DMS53 (cell line): ENCODE measurements around the gene TIMP2.

Experiments used
- DNase-seq: peaks from one replicate; lab custom pipeline; 2025; lab: John Stamatoyannopoulos, UW

TIMP2 gene

DNA sequence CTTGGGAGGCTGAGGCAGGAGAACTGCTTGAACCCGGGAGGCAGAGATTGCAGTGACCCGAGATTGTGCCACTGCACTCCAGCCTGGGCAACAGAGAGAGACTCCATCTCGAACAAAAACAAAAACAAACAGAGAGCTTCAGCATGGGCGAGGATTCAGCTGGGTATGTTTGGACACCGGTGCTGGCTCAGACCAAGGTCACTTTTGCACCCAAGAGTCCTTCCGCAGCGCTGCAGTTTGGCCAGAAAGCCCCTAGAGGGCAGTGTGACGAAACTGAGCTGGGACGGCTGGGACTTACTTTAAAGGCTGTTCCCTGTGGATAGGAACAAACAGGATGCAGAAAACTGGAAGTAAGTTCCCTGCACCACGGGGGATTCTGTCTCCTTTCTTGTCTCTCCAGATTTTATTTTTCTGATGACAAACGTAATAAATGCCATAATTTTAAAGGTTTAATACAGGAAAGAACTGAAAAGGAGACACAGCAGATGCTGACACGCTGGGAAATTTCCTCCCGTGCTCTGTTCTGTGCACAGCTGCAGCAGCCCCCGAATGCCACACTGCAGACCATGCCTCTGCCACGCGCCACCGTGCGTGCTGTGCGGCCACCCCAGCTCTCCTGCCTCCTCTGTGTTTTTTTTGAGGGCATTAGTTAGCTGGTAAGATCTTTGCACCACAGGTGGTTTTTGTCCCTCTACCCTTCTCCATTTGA is 59.4 kb downstream of the TIMP2 start:
- peak; percentile 88 for DNase-seq

DNA sequence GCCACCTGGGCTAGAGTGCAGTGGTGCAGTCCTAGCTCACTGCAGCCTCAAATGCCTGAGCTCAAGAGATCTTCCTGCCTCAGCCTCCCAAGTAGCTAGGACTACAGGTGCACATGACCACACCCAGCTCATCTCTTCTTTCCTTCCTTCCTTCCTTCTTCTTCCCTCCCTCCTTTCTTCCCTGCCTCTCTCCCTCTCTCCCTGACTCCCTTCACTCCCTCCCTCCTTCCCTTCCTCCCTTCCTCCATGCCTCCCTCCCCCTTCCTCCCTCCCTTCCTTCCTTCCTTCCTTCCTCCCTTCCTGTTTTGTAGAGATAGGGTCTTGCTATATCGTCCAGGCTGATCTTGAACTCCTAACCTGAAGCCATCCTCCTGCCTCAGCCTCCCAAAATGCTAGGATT is 61.1 kb downstream of the TIMP2 start:
- no peak for DNase-seq

DNA sequence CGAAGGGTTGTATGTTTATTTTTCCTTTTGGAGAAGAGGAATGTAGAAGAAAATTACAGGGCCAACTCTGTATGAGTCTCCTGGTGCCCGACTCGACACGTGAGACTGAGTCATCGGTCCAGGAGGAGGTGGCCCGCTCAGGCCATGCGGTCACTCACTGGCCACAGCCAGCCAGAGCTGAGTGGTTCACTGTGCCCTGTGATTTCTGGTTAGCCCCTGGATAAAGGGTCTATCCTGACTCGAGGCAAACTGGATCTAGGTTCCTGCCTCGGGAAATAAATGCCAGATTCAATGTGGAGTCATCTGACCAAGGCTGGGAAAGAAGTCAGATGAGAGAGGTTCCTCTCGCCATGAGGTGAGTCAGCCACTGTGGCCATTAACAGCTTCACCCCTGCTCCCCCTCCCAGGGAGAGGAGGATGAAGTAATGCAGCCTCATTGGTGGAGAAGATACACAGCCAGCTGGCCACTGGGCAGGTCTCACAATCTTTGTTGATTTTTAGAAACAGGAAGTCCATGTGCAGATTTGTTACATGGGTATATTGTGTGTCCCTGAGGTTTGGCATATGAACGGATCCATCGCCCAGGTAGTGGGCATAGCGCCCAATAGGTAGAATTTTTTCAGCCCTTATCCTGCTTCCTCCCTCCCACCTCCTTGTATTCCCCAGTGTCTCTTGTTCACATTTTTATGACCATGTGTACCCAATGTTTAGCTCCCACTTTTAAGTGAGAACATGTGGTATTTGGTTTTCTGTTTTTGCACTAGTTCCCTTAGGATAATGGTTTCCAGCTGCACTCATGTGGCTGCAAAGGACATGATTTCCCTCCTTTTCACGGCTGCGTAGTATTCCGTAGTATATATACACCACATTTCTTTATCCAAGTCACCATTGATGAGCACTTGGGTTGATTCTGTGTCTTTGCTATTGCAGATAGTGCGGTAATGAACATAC is 62.8 kb downstream of the TIMP2 start:
- DNase-seq = peak; percentile 84

DNA sequence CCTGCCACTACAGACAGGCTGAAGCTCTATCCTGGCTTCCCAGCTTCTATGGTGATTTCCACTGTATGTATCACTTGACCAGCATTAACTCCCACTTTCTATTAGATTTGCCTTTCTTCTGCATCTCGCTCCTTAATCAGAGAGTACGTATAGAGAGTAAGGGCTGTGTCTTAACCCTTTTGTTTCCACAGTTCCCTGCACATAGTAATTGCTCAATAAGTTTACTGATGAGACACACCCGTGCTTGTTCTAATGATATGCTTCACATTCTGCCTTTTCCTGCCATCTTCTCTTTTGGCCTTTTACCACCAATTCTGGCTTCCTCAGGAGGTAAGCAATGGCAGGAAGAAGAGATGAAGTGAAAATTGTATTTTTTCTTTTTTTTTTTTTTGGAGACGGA is 64.0 kb downstream of the TIMP2 start:
- DNase-seq = no peak

DNA sequence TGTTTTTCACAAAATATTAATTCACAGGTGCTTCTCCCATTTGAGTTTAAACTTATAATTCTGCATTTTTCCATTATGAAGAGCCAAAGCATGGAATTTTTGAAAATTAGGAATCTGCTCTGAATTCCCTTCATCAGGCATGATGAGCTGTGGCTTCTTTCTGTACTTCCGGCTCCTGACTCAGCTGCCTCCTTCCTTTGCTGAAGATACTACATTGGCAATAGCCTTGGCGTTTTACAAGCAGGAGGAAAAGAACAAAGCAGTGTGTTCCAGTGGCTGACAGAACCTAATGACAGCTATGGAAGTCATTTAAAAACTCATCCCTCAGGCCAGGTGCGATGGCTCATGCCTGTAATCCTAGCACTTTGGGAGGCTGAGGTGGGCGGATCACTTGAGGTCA is 66.1 kb downstream of the TIMP2 start:
- no peak for DNase-seq

DNA sequence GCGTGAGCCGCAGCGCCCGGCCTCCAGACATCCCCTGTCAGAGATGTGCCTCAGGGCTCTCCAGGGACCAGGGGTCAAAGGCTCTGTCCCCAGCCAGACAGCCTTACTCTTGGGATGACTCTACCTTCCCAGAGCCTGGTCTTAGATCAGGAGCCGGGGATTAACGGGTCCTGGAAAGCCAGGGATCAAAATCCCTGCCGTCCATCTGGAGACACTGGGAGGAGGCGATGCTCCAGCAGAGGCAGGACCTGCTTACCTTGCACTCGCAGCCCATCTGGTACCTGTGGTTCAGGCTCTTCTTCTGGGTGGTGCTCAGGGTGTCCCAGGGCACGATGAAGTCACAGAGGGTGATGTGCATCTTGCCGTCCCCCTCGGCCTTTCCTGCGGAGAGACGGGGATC is 67.9 kb downstream of the TIMP2 start:
- no peak for DNase-seq

DNA sequence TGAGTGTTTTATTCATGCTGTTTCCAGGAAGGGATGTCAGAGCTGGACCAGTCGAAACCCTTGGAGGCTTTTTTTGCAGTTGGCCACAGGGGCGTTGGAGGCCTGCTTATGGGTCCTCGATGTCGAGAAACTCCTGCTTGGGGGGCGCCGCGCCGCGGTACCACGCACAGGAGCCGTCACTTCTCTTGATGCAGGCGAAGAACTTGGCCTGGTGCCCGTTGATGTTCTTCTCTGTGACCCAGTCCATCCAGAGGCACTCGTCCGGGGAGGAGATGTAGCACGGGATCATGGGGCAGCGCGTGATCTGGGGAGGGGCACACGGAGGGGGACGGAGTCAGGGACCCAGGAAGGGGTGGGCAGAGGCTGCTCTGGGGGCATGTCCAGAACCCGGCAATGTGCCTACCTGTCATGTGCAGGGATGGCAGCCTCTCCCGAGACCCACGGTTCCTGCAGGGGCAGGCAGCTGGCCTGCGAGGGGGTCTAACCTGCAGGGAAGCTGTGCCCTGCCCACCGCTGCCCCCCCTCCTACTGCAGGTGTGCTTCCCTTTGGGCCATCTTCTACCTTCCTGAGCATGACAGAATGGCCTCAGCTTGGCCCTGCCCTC is 69.5 kb downstream of the TIMP2 start:
- no peak for DNase-seq

DNA sequence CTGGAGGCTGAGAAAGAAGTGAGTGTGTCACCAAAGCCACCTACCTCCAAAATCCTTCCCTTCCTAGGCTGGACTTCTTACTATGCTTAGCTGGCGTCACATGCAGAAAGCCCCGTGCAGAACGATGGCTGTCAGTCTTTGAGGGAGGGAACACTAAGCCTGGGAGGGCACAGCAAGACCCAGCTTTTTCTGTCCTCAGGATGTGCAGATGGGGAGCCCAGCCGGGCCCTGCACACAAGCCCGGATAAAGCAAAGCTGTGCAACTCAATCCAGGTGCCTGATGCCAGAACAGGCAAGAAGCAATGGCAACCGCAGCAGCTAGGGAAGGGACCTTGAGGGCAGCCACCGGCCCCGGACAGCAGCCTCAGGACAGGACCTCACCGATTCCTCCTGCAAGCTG is 70.7 kb downstream of the TIMP2 start:
- DNase-seq = no peak

DNA sequence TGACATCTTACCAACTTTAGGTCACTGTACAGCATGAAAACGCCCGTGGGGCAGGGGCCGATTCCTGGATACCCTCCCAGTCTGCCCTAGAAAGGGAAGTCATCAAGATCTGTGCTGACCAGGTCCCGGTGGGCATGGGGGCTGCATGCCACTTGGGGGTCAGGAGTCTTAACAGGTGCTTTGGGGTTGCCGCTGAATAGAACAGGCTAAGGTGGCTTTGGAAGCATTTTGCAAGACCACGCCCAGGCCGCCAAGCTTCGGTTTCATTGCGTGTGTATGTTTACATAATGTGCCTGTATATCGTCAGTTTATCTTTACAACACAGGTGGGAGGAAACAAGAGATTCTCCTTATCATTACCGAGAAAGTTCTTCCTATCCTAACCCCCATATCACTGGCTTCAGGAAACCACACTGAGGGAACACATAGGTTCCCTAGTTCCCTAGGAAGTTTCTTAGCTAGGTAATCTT is 71.2 kb downstream of the TIMP2 start:
- no peak for DNase-seq

DNA sequence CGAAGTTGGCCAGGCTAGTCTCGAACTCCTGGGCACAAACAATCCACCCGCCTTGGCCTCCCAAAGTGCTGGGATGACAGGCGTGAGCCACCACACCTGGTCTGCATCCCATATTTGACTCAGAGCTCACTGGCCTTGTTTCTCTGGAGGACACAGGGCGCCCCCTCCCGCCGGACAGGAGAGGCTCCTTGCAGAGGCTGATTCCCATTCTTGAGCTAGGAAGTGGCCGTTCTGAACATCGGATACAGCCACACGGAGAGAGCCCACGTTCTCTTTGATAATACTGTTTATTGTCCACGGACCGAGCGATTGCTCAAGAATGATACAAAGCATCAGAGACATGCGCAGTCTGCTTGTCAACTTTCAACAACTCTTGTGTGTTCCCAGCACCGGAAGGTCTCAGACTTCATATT is 72.5 kb downstream of the TIMP2 start:
- peak; percentile 67 for DNase-seq

DNA sequence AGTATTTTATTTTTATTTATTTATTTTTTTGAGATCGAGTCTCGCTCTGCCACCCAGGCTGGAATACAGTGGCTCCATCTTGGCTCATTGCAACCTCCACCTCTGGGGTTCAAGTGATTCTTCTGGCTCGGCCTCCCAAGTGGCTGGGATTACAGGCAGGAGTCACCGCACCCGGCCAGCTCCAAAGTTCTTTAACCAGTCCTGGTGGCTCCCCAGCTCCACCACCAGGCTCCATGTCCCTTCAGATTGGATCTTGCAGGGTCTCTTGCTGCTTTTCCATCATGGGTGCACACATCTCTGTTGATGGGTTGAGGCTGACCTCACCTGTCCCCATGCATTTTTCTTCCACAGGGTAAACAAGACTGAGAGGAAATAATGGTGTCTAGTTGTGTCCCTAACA is 76.2 kb downstream of the TIMP2 start:
- no peak for DNase-seq

DNA sequence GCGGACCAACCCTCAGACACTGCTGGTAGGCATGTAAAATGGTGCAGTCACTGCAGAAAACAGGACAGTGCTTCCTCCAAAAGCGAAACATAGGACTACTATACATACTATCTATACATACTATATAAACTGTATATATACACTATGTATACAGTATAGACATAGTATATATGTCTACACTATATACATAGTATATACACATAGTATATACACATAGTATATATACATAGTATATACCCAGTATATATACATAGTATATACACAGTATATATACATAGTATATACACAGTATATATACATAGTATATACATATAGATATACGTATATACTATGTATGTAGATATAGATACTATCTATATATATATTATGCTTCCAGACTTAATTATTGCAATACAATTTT is 78.1 kb downstream of the TIMP2 start:
- no peak for DNase-seq

DNA sequence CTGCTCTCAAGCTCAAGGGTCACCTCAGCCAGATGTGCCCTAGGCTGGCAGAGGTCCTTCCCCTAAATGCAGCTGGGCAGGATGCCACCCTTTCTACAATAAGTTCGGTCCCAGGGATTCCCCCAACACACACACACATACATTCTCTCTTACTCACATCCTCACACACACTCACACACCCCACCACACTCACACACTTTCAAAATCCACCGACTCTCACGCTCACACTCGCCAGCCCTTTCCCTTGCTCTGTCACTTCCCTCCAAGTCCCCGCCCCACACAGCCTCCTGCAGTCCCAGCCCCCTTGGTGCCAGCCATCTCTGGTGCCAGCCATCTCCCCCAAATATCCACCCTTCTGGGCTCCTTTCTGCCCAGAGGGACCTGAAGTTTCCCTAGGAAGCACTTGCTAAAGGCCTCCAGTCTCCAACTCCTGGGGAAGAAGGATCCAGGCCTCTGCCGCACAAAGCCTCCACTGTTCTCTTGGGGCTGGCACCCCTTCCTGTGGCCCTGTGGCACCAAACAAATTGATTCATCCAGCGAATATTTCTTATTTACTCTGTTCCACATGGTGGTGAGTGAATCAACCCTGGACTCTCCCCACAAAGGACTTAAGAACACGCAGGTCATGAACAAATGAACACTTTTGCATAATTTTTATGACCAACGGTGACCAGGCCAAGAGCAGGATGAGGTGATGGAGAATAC is 80.7 kb downstream of the TIMP2 start:
- DNase-seq = no peak

DNA sequence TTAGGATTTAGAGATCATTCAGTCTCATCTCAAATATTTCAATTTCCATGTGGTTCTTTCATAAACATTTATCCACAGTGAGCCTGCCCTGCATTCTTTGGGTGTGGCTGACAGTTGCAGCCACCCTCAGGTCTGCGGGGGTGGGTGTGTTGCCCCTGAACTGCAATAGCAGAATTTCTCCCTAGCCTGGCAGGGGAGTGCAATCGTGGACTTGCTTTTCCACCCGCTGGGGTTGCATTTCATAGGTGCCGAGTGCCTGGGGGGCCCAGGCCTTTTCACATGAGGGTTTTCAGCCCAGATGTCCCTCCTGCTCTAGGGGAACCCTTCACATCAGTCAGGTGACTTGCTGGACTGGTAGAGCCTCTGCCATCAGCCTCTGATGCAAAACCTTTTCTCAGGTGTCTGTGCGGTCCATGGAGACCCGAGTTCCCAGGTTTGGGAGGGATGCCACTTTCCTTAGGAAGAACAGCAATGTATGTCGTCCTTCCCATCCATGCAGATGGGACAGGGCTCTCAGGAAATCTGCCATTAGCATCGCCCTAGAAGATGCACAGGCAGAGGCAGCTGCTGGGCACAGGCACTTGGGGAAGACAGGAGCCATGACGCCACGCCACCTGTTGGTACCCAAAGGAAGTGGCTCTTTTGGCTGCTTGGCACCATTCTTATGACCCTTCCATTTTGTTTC is 82.2 kb downstream of the TIMP2 start:
- peak; percentile 84 for DNase-seq

DNA sequence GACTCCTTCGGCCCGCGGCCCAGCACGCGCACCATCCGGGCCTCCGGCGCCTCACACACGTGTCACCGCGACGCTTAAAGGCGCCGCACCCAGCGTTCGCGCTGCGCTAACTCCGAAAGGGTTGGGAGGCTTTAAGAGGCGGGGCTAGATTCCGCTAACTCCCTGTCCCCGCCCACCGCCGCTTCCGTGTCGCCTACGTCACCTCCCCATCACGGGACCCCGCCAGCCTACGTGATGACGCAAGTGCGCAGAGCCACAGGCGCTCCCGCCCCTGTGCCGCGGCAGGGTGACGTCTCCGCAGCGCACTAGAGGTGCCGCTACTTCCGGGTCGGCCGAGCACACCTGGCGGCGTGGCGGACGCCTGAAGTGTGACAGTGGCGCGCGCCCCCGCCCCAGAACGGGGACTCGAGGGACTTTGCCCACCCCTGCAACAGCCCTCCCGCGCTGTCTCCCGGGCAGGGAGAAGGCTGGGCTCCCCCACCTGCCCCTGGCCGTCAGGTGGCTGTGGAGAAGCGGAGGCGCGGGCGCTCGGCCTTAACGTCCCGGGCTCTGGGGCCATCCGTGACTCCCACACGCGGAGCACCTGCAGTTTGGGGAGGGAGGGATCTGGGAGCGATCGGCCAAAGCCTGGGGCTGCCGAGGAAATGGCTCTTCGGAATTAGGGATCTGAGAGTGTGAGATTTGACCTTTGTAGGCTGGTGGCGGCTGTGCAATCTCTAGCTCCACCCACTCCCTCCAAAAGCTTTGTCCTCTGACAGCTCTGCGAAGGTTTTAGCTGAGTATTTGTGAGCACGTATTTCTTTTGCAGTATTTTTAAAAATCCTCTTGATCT is 84.2 kb downstream of the TIMP2 start, which contains the start of gene USP36:
Gene USP36 (minus strand): TSS at position 35 of the 832 bp plus-strand sequence. CDS start 4,451 bp downstream, outside the sequence.
- peak; percentile 100 for DNase-seq

DNA sequence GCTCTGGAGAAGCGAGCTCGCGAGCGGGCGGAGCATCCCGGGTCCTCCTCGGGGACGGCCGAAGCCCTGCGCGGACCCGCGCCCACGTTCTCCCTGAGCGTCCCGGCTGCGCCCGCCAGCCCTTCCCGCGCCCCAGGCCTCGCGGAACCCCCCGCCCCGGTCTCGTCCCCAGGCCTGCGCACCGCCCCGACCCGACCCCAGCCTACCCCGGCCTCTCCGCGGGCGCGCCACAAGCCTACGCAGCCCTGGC is 84.7 kb downstream of the TIMP2 start:
- no peak for DNase-seq

DNA sequence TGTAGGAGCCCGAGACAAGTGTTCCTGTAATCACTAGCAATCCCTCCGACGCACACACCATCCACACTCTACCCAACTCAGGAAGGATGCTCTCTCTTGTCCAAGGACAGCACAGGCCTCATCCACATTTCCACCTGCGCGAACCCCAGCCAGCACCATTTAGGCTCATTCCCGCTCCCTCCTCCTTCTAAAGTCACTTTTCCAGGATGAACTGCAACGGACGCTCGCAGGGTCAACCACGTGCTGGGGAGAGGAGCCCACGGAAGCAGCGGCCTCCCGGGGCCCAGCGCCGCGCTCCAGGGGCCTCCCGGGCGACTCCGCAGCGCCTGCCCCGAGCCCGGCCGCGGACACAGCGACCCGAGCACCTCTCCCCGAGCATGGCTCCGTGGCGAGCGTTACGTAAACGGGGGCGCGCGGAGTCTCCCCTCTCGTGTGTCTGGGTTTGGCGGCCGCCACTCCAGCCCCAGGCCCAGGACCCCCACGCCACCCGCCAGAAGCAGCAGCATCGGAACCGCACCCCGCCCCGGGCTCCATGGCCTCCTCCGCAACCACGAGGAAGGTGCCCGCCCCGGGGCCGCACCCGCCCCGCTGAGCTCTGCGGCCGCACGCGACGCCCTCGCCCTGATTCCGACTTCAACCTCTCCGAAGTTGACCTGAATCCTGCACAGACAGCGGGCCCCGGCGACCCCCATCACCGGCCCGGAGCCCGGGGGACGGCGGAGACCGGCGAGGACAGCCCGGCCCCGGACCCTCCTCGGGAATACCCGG is 85.2 kb downstream of the TIMP2 start:
- peak; percentile 80 for DNase-seq

DNA sequence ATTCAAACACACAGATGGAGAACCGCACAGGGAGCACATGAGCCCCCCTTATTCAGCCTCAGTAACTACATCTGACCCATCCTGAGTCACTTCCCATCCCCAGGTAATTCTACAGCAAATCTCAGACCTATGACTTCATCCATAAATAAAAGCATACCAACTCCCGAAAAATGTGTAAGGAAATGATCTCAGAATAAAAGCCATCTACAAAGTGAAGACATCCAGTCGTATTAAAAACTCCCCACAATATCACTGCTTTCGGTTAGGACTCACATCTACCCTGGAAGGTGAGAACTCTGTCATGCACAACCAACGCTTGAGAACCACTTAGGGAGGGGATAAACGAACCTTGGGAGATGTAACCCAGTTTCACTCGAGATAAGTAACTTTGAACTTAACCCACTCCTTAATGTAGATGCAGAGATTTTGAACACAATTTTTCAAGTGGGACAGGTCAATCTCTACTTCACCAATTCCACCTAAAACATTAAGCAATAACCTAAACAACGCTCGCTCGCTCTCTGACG is 85.9 kb downstream of the TIMP2 start:
- DNase-seq = peak; percentile 65

DNA sequence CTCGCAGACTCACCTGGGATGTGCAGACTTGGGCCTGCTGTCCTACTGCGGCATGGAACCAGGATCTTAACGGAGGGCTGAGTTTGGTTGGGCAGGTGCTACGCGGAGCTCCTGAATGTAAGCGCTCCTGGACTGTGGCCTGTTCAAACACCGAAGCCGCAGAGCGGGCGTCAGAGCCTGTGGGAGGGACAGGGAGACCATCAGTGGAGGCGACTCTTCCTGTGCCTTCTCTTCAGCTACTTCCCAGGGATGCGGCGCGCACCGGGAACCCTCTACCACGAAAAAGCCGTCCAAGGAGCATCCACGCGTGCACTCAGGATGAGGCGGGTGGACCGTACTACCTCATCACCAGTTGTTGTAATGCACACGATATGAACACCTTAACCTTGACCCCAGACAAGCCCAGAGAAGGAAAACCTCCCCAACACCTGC is 86.6 kb downstream of the TIMP2 start:
- peak; percentile 83 for DNase-seq
